K562 (cell line): Measurements from ENCODE around the gene SLC4A2. TPM values are rescaled to one million over a fixed set of nuclear protein-coding genes. Genes with fewer than 3 reads are reported as not detected.

Experiments
- BRCA1 ChIP-seq, 2 experiments: fragments of 450-650 bp in 1 of 2; sonication (generic) in 1 of 2; formaldehyde crosslinking in 1 of 2; IDR thresholded peaks; 2 replicates each; pipeline versions ENCODE4 v1.5.0 to v1.6.1; 2017 to 2020; ENCODE audit warnings: mild to moderate bottlenecking in 1 of 2, missing genetic modification reagents in 1 of 2
- CBFA2T2 ChIP-seq: fragments of 450-650 bp; conservative IDR thresholded peaks from 2 replicates; pipeline ENCODE4 v1.6.1; 2017; ENCODE audit warnings: mild to moderate bottlenecking
- CHCHD3 ChIP-seq: fragments of 250-450 bp; sonication (Bioruptor Pico); IDR thresholded peaks from 2 replicates; pipeline ENCODE4 v2.1.2; 2022; ENCODE audit warnings: mild to moderate bottlenecking
- EHMT2 ChIP-seq: fragments of 450-650 bp; IDR thresholded peaks from 2 replicates; pipeline ENCODE4 v1.6.1; 2018; ENCODE audit warnings: antibody characterized with exemption
- FOXJ2 ChIP-seq: fragments of 200-800 bp; sonication (Bioruptor generic); IDR thresholded peaks from 2 replicates; pipeline ENCODE4 v1.6.1; 2016; ENCODE audit warnings: missing genetic modification characterization, missing compliant biosample characterization
- HDGF ChIP-seq: fragments of 450-650 bp; IDR thresholded peaks from 2 replicates; pipeline ENCODE4 v1.6.1; 2016
- HLTF ChIP-seq: fragments of 450-650 bp; IDR thresholded peaks from 2 replicates; pipeline ENCODE4 v1.6.1; 2016
- KDM1A ChIP-seq, 2 experiments: fragments of 450-650 bp; IDR thresholded peaks; 2 replicates each; pipeline ENCODE4 v1.6.1; 2016; ENCODE audit warnings: mild to moderate bottlenecking in 2 of 2
- L3MBTL2 ChIP-seq: fragments of 450-650 bp; IDR thresholded peaks from 2 replicates; pipeline ENCODE4 v1.6.1; 2016; ENCODE audit warnings: mild to moderate bottlenecking, moderate library complexity
- LEF1 ChIP-seq: fragments of 450-650 bp; IDR thresholded peaks from 2 replicates; pipeline ENCODE4 v1.6.1; 2016; ENCODE audit warnings: mild to moderate bottlenecking
- MAZ ChIP-seq, 2 experiments: fragments of 450-650 bp in 1 of 2; sonication (generic) in 1 of 2; formaldehyde crosslinking; IDR thresholded peaks in 1 of 2; conservative IDR thresholded peaks in 1 of 2; 2 replicates each; pipeline versions ENCODE4 v1.4.0 to v1.5.0; 2020; ENCODE audit warnings: mild to moderate bottlenecking in 1 of 2, missing genetic modification reagents in 1 of 2
- MTA3 ChIP-seq: fragments of 450-650 bp; formaldehyde crosslinking; IDR thresholded peaks from 2 replicates; pipeline ENCODE4 v1.6.1; 2017; ENCODE audit warnings: mild to moderate bottlenecking, borderline replicate concordance
- NRF1 ChIP-seq, 2 experiments: fragments of 450-650 bp; IDR thresholded peaks in 1 of 2; conservative IDR thresholded peaks in 1 of 2; 2 replicates each; pipeline ENCODE4 v1.6.1; 2014; ENCODE audit warnings: mild to moderate bottlenecking in 2 of 2
- POLR2AphosphoS5 ChIP-seq: IDR thresholded peaks from 2 replicates; pipeline ENCODE4 v1.6.1; 2011; ENCODE audit warnings: mild to moderate bottlenecking, low read depth, low read length, moderate library complexity; ENCODE audit not compliant: control insufficient read depth, insufficient read depth
- RFX5 ChIP-seq: IDR thresholded peaks from 2 replicates; pipeline ENCODE4 v1.6.1; 2011; ENCODE audit warnings: low read depth, mild to moderate bottlenecking, improper control_type of control experiment, low read length
- RUNX1 ChIP-seq: sonication (generic); IDR thresholded peaks from 2 replicates; pipeline ENCODE4 v1.6.1; 2016; ENCODE audit warnings: antibody characterized with exemption, low read depth
- SAFB ChIP-seq: fragments of 200-400 bp; formaldehyde crosslinking; IDR thresholded peaks from 2 replicates; pipeline ENCODE4 v1.6.1; 2017; ENCODE audit warnings: low read depth, low read length, borderline replicate concordance
- TAF15 ChIP-seq: fragments of 200-400 bp; formaldehyde crosslinking; IDR thresholded peaks from 2 replicates; pipeline ENCODE4 v1.6.1; 2017; ENCODE audit warnings: mild to moderate bottlenecking, low read depth, low read length, moderate library complexity
- TCF7L2 ChIP-seq: fragments of 150-350 bp; IDR thresholded peaks from 2 replicates; pipeline ENCODE4 v1.6.1; 2016; ENCODE audit warnings: low read depth, mild to moderate bottlenecking, low read length, moderate library complexity
- XRCC5 ChIP-seq: fragments of 200-400 bp; formaldehyde crosslinking; IDR thresholded peaks from 2 replicates; pipeline ENCODE4 v1.6.1; 2017; ENCODE audit warnings: low read depth, mild to moderate bottlenecking, low read length
- ZBTB17 ChIP-seq: fragments of 450-650 bp; formaldehyde crosslinking; IDR thresholded peaks from 2 replicates; pipeline ENCODE4 v1.4.0; 2020; ENCODE audit warnings: mild to moderate bottlenecking
- ZNF133 ChIP-seq: fragments of 250-450 bp; sonication (Bioruptor Pico); IDR thresholded peaks from 2 replicates; pipeline ENCODE4 v1.4.0; 2020; ENCODE audit warnings: mild to moderate bottlenecking
- polyA plus RNA-seq, 8 experiments: library from polyadenylated mRNA; depleted of rRNA in 4 of 8; stranded (reverse) in 5 of 8; unstranded in 3 of 8; fragments of >200 nt; fragmentation: Nextera tagmentation in 2 of 8; fragmentation: Illumina TruSeq in 1 of 8; extraction: Ambion mirVana in 2 of 8; extraction: Trizol in 1 of 8; gene quantifications; 2 replicates each; pipeline versions ENCODE4 v1.2.1 to v1.2.3, GENCODE V29; 2011 to 2014; ENCODE audit warnings: inconsistent platforms in 1 of 8, missing spikeins in 1 of 8
- total RNA-seq, 7 experiments: library from RNA; depleted of rRNA in 6 of 7; stranded (reverse); fragments of >200 nt in 6 of 7; fragmentation: Illumina TruSeq in 2 of 7; extraction: Trizol in 2 of 7; gene quantifications; 2 replicates each; pipeline versions ENCODE4 v1.2.1 to v1.2.3, GENCODE V29; 2011 to 2021; ENCODE audit warnings: low replicate concordance in 1 of 7
- TF ChIP-seq, protein P1 (sequence below): IDR thresholded peaks from 2 replicates; pipeline ENCODE4 v1.6.1; 2016; ENCODE audit warnings: missing genetic modification characterization, missing compliant biosample characterization
- TF ChIP-seq, protein P2 (sequence below), 2 experiments: fragments of 450-650 bp in 1 of 2; sonication (generic) in 1 of 2; formaldehyde crosslinking in 1 of 2; IDR thresholded peaks in 1 of 2; conservative IDR thresholded peaks in 1 of 2; 2 replicates each; pipeline versions ENCODE4 v1.6.1 to v1.8.1; 2016 to 2023; ENCODE audit warnings: mild to moderate bottlenecking in 2 of 2, moderate library complexity in 2 of 2, inconsistent platforms in 1 of 2, missing genetic modification reagents in 1 of 2

SLC4A2 gene
- total and polyA plus RNA-seq, 9 of the 15 experiments (the other 6 are each of a cell fraction or from before 2014, with no cell fraction given) = 11.4 to 375 (median 130) TPM

DNA sequence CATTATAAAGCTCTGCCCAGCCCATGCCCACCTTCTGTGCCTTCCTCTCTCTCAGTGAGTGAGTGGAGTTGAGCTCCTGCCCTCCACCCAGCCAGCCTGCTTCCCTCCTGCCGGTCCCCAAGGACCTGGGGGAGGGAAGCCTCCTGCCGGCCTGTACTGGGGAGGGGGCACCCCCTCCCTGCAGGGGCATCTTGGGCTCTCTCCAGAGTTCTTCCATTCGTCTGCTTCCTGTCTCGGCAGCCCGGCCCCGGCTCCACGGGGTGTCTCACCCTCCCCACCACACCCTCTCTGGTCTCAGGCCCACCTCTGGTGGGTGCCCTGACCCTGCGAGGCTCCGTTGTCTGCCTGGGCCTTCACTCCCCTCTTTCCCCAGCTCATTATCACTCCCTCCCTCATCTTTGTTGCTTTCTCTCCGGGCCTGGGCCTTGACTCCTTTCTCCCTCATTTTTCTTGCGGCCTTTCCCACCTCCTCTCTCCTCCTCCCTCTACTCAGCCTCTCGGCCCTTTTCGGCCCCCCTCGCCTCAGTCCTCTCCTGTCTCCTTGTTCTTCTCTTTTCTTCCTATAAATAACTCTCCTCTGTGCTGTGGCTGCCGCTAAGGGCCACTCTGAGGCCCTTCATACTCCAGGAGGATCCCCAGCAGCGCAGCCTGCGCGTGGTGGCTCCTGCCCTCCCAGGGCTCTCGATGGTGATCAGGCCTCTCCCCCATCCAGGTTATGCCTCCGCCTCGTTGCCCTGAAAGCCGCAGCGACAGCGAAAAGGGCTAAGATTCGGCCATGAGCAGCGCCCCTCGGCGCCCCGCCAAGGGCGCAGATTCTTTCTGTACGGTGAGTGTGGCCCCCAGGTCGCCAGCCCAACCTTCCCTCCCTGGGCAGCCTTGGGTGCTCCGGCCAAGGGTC, 2.1 kb downstream of the SLC4A2 start (continued):
- TF ChIP-seq, protein P1, sequence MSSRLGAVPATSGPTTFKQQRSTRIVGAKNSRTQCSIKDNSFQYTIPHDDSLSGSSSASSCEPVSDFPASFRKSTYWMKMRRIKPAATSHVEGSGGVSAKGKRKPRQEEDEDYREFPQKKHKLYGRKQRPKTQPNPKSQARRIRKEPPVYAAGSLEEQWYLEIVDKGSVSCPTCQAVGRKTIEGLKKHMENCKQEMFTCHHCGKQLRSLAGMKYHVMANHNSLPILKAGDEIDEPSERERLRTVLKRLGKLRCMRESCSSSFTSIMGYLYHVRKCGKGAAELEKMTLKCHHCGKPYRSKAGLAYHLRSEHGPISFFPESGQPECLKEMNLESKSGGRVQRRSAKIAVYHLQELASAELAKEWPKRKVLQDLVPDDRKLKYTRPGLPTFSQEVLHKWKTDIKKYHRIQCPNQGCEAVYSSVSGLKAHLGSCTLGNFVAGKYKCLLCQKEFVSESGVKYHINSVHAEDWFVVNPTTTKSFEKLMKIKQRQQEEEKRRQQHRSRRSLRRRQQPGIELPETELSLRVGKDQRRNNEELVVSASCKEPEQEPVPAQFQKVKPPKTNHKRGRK = peak; percentile 83
- TF ChIP-seq RFX5 (no peak), LEF1 (no peak), FOXJ2 (tag) (no peak), MAZ (CRISPR knock-in tag; conservative IDR thresholded peaks at IDR 0.05 in 1 of 2, IDR thresholded peaks at IDR 0.05 in 1 of 2) (0 out of 4 replicates have a peak, but pooled peaks of 1 of the 2 experiments have one; percentile 16), CBFA2T2 (no peak), KDM1A (IDR thresholded peaks at IDR 0.05) (no peak), ZNF133 (CRISPR knock-in tag) (no peak), TAF15 (no peak), TCF7L2 (no peak), RUNX1 (0 out of 2 replicates have a peak, but pooled peaks have one; percentile 56), CHCHD3 (CRISPR knock-in tag) (0 out of 2 replicates have a peak, but pooled peaks have one; percentile 6), BRCA1 (IDR thresholded peaks at IDR 0.05) (no peak), BRCA1 (CRISPR knock-in tag; IDR thresholded peaks at IDR 0.05) (0 out of 2 replicates have a peak, but pooled peaks have one; percentile 84), POLR2AphosphoS5 (no peak), HLTF (peak; percentile 52; the same call in 1 of the 2 replicates), HDGF (peak; percentile 53; the same call in 1 of the 2 replicates), MTA3 (0 out of 2 replicates have a peak, but pooled peaks have one; percentile 15), EHMT2 (no peak), SAFB (no peak), ZBTB17 (CRISPR knock-in tag) (no peak), XRCC5 (0 out of 2 replicates have a peak, but pooled peaks have one; percentile 63), NRF1 (conservative IDR thresholded peaks at IDR 0.05 in 1 of 2, IDR thresholded peaks at IDR 0.05 in 1 of 2) (no peak; a peak in 1 of 4 replicates), L3MBTL2 (no peak)
- TF ChIP-seq, protein P2, sequence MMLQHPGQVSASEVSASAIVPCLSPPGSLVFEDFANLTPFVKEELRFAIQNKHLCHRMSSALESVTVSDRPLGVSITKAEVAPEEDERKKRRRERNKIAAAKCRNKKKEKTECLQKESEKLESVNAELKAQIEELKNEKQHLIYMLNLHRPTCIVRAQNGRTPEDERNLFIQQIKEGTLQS (IDR thresholded peaks at IDR 0.05) = no peak
- TF ChIP-seq, protein P2 (CRISPR knock-in tag; conservative IDR thresholded peaks at IDR 0.05) = 0 out of 2 replicates have a peak, but pooled peaks have one; percentile 53
